ENCODE data around the gene C4orf33.

Gene C4orf33

DNA sequence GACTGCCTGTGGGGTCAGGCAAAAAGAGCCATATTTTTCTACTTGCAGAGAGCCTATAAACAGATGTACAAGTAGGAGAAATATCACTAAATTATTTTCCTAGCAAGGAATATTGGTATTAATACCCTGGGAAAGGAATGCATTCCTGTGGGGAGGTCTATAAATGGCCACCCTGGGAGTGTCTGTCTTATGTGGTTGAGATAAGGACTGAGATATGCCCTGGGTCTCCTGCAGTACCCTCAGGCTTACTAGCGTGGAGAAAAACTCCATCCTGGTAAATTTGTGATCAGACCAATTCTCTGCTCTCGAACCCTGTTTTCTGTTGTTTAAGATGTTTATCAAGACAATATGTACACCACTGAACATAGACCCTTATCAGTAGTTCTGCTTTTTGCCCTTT is 35.4 kb downstream of the C4orf33 start:
- DNase-seq, result no peak

- DNase-seq, result no peak
These were observed 40.5 kb downstream of the C4orf33 start for GRCh38 chr4:129136433-129136832.

- DNase-seq, result no peak
These were observed 43.0 kb downstream of the C4orf33 start for GRCh38 chr4:129138810-129139496.

DNA sequence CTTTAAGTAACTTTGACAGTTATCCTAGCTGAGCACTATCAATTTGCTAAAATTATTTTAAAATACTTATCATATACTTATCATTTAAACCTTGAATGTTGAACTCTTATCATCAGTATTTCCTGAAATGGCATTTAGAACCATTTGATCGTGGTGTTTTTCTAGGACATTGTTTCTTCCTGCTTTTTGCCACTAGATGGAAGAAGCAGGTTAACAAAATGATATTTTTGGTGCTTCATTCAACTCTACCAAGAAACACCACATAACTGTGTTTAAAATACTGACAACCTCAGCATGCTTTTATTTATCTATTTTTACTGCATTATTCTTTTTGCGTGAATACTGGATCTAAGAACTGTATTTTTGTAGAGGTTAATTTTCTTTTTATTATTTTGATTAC is 44.6 kb downstream of the C4orf33 start:
- DNase-seq, result no peak

DNA sequence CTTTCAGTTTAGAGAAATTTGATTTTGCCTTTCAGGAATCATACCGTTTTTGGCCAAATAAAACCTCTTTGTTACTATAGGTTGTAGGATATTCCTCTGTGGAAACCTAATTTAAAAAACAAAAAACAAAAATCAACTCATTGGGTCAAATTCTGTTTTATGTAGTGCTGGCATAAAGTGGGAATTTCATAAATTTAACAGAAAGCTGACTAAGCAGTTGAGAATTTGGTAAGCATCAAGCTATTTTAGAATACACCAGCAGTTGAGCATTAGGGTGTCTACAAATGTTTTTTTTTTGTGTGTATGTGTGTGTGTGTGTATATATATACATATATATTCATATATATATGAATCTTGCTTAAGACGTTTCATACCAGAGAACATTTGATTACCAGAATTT is 47.4 kb downstream of the C4orf33 start:
- DNase-seq, result no peak

DNA sequence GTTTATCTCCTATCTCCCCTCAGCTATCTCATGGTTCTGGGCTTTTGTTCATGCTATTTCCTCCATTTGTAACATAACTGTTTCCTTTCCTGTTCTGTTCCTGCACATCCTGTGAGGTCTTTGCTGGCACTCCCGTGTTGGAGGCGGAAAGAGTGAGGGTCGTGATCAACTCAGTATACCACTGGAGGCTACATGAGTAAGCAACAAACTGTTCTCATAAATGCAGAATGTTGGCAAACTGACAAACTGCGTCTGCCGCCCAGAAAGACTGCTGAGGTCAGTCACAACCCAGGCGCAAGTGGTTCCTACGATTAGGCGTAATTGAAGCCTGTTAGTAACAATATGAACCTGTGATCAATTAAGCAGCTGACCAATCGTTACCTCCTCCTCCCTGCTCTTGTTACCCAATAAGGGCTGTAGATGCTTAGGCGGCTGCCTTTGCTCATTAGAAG is 48.8 kb downstream of the C4orf33 start:
- DNase-seq, result no peak

DNA sequence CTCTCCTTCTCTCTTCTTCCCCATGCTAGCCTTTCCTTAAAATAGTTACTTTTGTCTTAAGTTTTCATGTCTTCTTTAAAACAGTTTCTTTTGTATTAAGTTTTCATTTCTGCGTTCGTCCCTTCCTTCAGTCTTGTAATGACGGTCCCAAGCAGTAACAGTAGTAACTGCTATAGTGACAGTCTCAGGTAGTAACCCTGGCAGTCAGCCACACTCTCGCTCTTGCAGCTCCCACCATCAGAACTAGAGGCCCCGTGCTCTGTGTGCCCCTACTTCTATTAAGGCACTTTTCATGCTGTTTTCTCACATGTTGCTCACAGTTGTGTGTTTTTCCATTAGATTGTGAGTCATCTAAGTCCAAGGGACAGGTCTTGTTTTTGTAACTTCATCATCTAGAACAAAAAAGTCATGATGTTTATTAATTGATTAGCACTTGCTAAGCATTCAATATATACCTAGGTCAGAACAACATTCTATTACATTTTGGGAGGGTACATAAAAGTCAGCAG is 49.3 kb downstream of the C4orf33 start:
- DNase-seq, result no peak

DNA sequence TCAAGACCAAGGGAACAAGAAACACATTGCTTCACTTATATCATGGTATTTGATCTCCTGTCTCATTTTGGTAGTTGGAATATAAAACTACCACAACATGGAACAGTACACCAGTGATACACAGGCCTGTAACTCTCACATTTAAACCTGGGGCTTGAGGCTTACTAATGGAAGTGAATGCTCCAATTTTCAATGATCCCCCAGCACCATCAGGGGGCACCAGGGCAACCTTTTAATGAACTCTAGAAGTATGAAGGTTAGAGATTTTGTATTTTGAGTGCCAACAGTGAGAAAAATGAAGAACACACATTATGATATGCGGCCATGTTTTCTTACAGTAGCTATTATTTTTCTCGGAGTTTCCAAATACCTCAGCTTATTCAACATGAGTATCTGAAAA is 50.7 kb downstream of the C4orf33 start:
- DNase-seq, result no peak

- no peak for DNase-seq
These were observed 52.9 kb downstream of the C4orf33 start for GRCh38 chr4:129148892-129149291.

- DNase-seq, result no peak
These were observed 54.0 kb downstream of the C4orf33 start for GRCh38 chr4:129149906-129150305.

- DNase-seq, result no peak
These were observed 56.4 kb downstream of the C4orf33 start for GRCh38 chr4:129152350-129152749.

- DNase-seq, result no peak
These were observed 57.7 kb downstream of the C4orf33 start for GRCh38 chr4:129153700-129154099.

- DNase-seq, result no peak
These were observed 66.5 kb downstream of the C4orf33 start for GRCh38 chr4:129162450-129162849.

- DNase-seq, result no peak
These were observed 67.5 kb downstream of the C4orf33 start for GRCh38 chr4:129163427-129163826.

- no peak for DNase-seq
These were observed 68.3 kb downstream of the C4orf33 start for GRCh38 chr4:129164243-129164642.
